HG03442 (cell line): Measurements from ENCODE around the gene DMRT1.
A peak's percentile ranks its signal among the peaks of the same experiment; 100 is the strongest.

Experiments
- ATAC-seq: cut with Tn5 transposase; IDR thresholded peaks from one replicate; pipeline ENCODE4 v1.9.1; 2021; ENCODE audit warnings: mild to moderate bottlenecking, moderate library complexity; ENCODE audit not compliant: unreplicated experiment

Gene DMRT1

GRCh38 chr9:841371-842209, at the start of gene DMRT1:
DMRT1 (plus strand) TSS chr9:841697; CDS start chr9:841839, 142 bp downstream.
- no peak for ATAC-seq

GRCh38 chr9:792331-793260, 48.9 kb upstream of the DMRT1 start:
- ATAC-seq: no peak

- no peak for ATAC-seq
Observed at GRCh38 chr9:794386-794785, 47.1 kb upstream of the DMRT1 start.

- no peak for ATAC-seq
Observed at GRCh38 chr9:795869-796268, 45.6 kb upstream of the DMRT1 start.

- no peak for ATAC-seq
Observed at GRCh38 chr9:800591-801150, 40.8 kb upstream of the DMRT1 start.

GRCh38 chr9:801399-802071, 40.0 kb upstream of the DMRT1 start:
- ATAC-seq: no peak

GRCh38 chr9:804026-804425, 37.5 kb upstream of the DMRT1 start:
- ATAC-seq: no peak

GRCh38 chr9:805151-805550, 36.3 kb upstream of the DMRT1 start:
- ATAC-seq: no peak

GRCh38 chr9:806285-807156, 35.0 kb upstream of the DMRT1 start:
- ATAC-seq: no peak

GRCh38 chr9:811106-811531, 30.4 kb upstream of the DMRT1 start:
- ATAC-seq: no peak

GRCh38 chr9:818958-819357, 22.5 kb upstream of the DMRT1 start:
- no peak for ATAC-seq

- ATAC-seq: no peak
Observed at GRCh38 chr9:826500-827280, 14.8 kb upstream of the DMRT1 start.

- no peak for ATAC-seq
Observed at GRCh38 chr9:840343-840742, 1.2 kb upstream of the DMRT1 start.

GRCh38 chr9:842635-843426, 1.3 kb downstream of the DMRT1 start:
- no peak for ATAC-seq

- no peak for ATAC-seq
Observed at GRCh38 chr9:843427-843785, 1.9 kb downstream of the DMRT1 start.

GRCh38 chr9:846852-847251, 5.4 kb downstream of the DMRT1 start:
- no peak for ATAC-seq

- peak; percentile 63 for ATAC-seq
Observed at GRCh38 chr9:847505-847904, 6.0 kb downstream of the DMRT1 start.

GRCh38 chr9:849431-849830, 7.9 kb downstream of the DMRT1 start:
- ATAC-seq: no peak
